Measurements from ENCODE around the gene KCNMB1. TPM values are rescaled to one million over a fixed set of nuclear protein-coding genes. Genes with fewer than 3 reads are reported as not detected.

The KCNMB1 gene
- total and polyA plus RNA-seq, 2 donors (not counting 3 experiments of a cell fraction or from before 2014, with no cell fraction given), result 0.15 to 0.29 TPM

- DNase-seq (ENCODE audit: low read depth, low spot score) (no peak), FAIRE-seq (no peak)
- Histone ChIP-seq H3K9ac (replicated peaks; ENCODE audit: extremely low read depth, insufficient read depth, low read length) (no peak overlapping the region), H3K27ac (ENCODE audit: insufficient read depth, low read depth, low read length) (no peak overlapping the region), H3K36me3 (ENCODE audit: control insufficient read depth in 2 of 2, extremely low read depth in 1 of 2, insufficient read depth in 2 of 2, low read length in 2 of 2) (no peaks in the 10 kb centered on the region), H2AFZ (ENCODE audit: low read depth, low read length) (no peak overlapping the region), H3K4me3 (replicated peaks in 1 of 3; ENCODE audit: insufficient read depth in 1 of 3, low read depth in 1 of 3, low read length in 3 of 3) (no peak overlapping the region), H3K9me3 (replicated peaks; ENCODE audit: control insufficient read depth, insufficient read depth, low read length) (no peaks in the 10 kb centered on the region), H3K4me1 (ENCODE audit: control insufficient read depth, extremely low read depth, insufficient read depth, low read length) (no peaks in the 10 kb centered on the region), H3K9me1 (replicated peaks; ENCODE audit: control insufficient read depth, extremely low read depth, insufficient read depth, low read length) (no peaks in the 10 kb centered on the region), H3K4me2 (ENCODE audit: insufficient read depth, low read length) (no peak overlapping the region), H4K20me1 (replicated peaks; ENCODE audit: control insufficient read depth, extremely low read depth, insufficient read depth, low read length) (no peaks in the 10 kb centered on the region), H3K27me3 (ENCODE audit: control insufficient read depth in 2 of 2, insufficient read depth in 2 of 2, low read length in 2 of 2) (peaks cover 7 to 10% of the 10 kb centered on the region in 2 experiments), H3K79me2 (ENCODE audit: control insufficient read depth, insufficient read depth, low read length) (no peaks in the 10 kb centered on the region)
- ChIA-PET CTCF (interaction anchor here (0.9 kb wide), 1 partner anchor 85 kb away, joined by 3 read pairs; no protein-coding TSS in a partner anchor), POLR2A (no interaction called here)
- intact Hi-C loops (cut with micrococcal nuclease), result no loop called here
- TF ChIP-seq GATA2 (IDR thresholded peaks at IDR 0.05; ENCODE audit: insufficient read depth, insufficient read length, low read depth, low read length), result no peak
- TF ChIP-seq POLR2AphosphoS5 (IDR thresholded peaks at IDR 0.05; ENCODE audit: insufficient read depth, low read depth, low read length), result no peak
- no peak for TF ChIP-seq EZH2 (IDR thresholded peaks at IDR 0.05; ENCODE audit: borderline replicate concordance, low read depth, low read length, severe bottlenecking)
- TF ChIP-seq, protein P1, sequence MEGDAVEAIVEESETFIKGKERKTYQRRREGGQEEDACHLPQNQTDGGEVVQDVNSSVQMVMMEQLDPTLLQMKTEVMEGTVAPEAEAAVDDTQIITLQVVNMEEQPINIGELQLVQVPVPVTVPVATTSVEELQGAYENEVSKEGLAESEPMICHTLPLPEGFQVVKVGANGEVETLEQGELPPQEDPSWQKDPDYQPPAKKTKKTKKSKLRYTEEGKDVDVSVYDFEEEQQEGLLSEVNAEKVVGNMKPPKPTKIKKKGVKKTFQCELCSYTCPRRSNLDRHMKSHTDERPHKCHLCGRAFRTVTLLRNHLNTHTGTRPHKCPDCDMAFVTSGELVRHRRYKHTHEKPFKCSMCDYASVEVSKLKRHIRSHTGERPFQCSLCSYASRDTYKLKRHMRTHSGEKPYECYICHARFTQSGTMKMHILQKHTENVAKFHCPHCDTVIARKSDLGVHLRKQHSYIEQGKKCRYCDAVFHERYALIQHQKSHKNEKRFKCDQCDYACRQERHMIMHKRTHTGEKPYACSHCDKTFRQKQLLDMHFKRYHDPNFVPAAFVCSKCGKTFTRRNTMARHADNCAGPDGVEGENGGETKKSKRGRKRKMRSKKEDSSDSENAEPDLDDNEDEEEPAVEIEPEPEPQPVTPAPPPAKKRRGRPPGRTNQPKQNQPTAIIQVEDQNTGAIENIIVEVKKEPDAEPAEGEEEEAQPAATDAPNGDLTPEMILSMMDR (IDR thresholded peaks at IDR 0.05; ENCODE audit: extremely low read depth in 1 of 2, insufficient read depth in 1 of 2, low read depth in 1 of 2, low read length in 2 of 2), result no peak
- TF ChIP-seq POLR2A (IDR thresholded peaks at IDR 0.05; ENCODE audit: low read depth, low read length), result no peak
- TF ChIP-seq MAX (IDR thresholded peaks at IDR 0.05; ENCODE audit: insufficient read depth, insufficient read length), result no peak
- TF ChIP-seq JUN (IDR thresholded peaks at IDR 0.05; ENCODE audit: borderline replicate concordance, insufficient read depth, insufficient read length, low read depth), result no peak
- no peak for TF ChIP-seq MYC (IDR thresholded peaks at IDR 0.05; ENCODE audit: low read depth, low read length)
- TF ChIP-seq FOS (IDR thresholded peaks at IDR 0.05; ENCODE audit: borderline replicate concordance, insufficient read depth, low read length), result no peak
- no TSS peak for BruUV-seq (replicated peaks)
- dilution Hi-C loops (cut with MboI; ENCODE audit: extremely low pct_ligation_motif_present, low sequenced_read_pairs), result no loop called here
Observed at GRCh38 chr5:170353961-170354360, 35.2 kb downstream of the KCNMB1 start.

Measured in endothelial cell of umbilical vein (primary cell).